ENCODE results near the gene PPT1.

The PPT1 gene

GRCh38 chr1:40096977-40097782 lies at the start of gene PPT1:
PPT1 (minus strand) TSS chr1:40097252; CDS start chr1:40097238, 14 bp downstream.
- DNase-seq (ENCODE audit: low read depth, low spot score): peak; percentile 40

GRCh38 chr1:40143891-40144575 lies 47.0 kb upstream of the PPT1 start:
- DNase-seq (ENCODE audit: low read depth, low spot score): peak; percentile 69

- DNase-seq (ENCODE audit: low read depth, low spot score): no peak
Measured at GRCh38 chr1:40141878-40142535, 45.0 kb upstream of the PPT1 start.

GRCh38 chr1:40140211-40140973 lies 43.3 kb upstream of the PPT1 start:
- DNase-seq (ENCODE audit: low read depth, low spot score): no peak

GRCh38 chr1:40133839-40134238 lies 36.8 kb upstream of the PPT1 start:
- DNase-seq (ENCODE audit: low read depth, low spot score): no peak

- no peak for DNase-seq (ENCODE audit: low read depth, low spot score)
Measured at GRCh38 chr1:40133312-40133665, 36.2 kb upstream of the PPT1 start.

GRCh38 chr1:40132383-40133311 lies 35.6 kb upstream of the PPT1 start:
- DNase-seq (ENCODE audit: low read depth, low spot score): no peak

- DNase-seq (ENCODE audit: low read depth, low spot score): no peak
Measured at GRCh38 chr1:40130892-40131291, 33.8 kb upstream of the PPT1 start.

- DNase-seq (ENCODE audit: low read depth, low spot score): no peak
Measured at GRCh38 chr1:40122855-40123254, 25.8 kb upstream of the PPT1 start.

GRCh38 chr1:40120128-40120527 lies 23.1 kb upstream of the PPT1 start:
- DNase-seq (ENCODE audit: low read depth, low spot score): no peak

GRCh38 chr1:40114400-40114799 lies 17.3 kb upstream of the PPT1 start:
- DNase-seq (ENCODE audit: low read depth, low spot score): no peak

GRCh38 chr1:40110389-40110788 lies 13.3 kb upstream of the PPT1 start:
- no peak for DNase-seq (ENCODE audit: low read depth, low spot score)

- no peak for DNase-seq (ENCODE audit: low read depth, low spot score)
Measured at GRCh38 chr1:40107290-40107959, 10.4 kb upstream of the PPT1 start.

GRCh38 chr1:40105028-40105427 lies 8.0 kb upstream of the PPT1 start:
- no peak for DNase-seq (ENCODE audit: low read depth, low spot score)

- DNase-seq (ENCODE audit: low read depth, low spot score): no peak
Measured at GRCh38 chr1:40102896-40103295, 5.8 kb upstream of the PPT1 start.

- no peak for DNase-seq (ENCODE audit: low read depth, low spot score)
Measured at GRCh38 chr1:40102038-40102437, 5.0 kb upstream of the PPT1 start.

GRCh38 chr1:40096646-40096976 lies 441 bp downstream of the PPT1 start:
- DNase-seq (ENCODE audit: low read depth, low spot score): no peak

GRCh38 chr1:40095806-40096205 lies 1.2 kb downstream of the PPT1 start:
- no peak for DNase-seq (ENCODE audit: low read depth, low spot score)

GRCh38 chr1:40094466-40095110 lies 2.5 kb downstream of the PPT1 start:
- no peak for DNase-seq (ENCODE audit: low read depth, low spot score)
